Nephron (organoid): ENCODE data around the gene RTN4.

ENCODE experiments used
- H3K27ac Mint-ChIP-seq, 3 experiments: 2 replicates each; pipeline ENCODE4 v1.8.0; 2020; ENCODE audit warnings: mixed read lengths in 3 of 3, mild to moderate bottlenecking in 2 of 3, moderate library complexity in 1 of 3
- H3K27me3 Mint-ChIP-seq: 2 replicates; pipeline ENCODE4 v1.8.0; 2021; ENCODE audit warnings: low read depth, mild to moderate bottlenecking, moderate library complexity, mixed read lengths
- H3K36me3 Mint-ChIP-seq: 2 replicates; pipeline ENCODE4 v1.8.0; 2020; ENCODE audit warnings: low read depth, mixed read lengths
- H3K4me1 Mint-ChIP-seq: 2 replicates; pipeline ENCODE4 v1.8.0; 2020; ENCODE audit warnings: mixed read lengths
- H3K4me3 Mint-ChIP-seq, 3 experiments: 2 replicates each; pipeline ENCODE4 v1.8.0; 2020; ENCODE audit warnings: mild to moderate bottlenecking in 3 of 3, mixed read lengths in 3 of 3, moderate library complexity in 2 of 3
- H3K9me3 Mint-ChIP-seq: 2 replicates; pipeline ENCODE4 v1.8.0; 2020; ENCODE audit warnings: mixed read lengths
- CTCF ChIP-seq, 3 experiments: fragments of 200-600 bp; sonication (generic); IDR thresholded peaks; one replicate each; pipeline ENCODE4 v1.5.0; 2021; ENCODE audit warnings: antibody characterized with exemption in 3 of 3; ENCODE audit not compliant: unreplicated experiment in 3 of 3

RTN4 gene

GRCh38 chr2:54941248-54941984 lies 108.8 kb downstream of the RTN4 start:
- no peak for TF ChIP-seq CTCF (IDR thresholded peaks at IDR 0.05; ENCODE audit: unreplicated experiment in 3 of 3)
- H3K27me3 Mint-ChIP-seq = no peaks in the 10 kb centered on the region
- no peaks in the 10 kb centered on the region for H3K36me3 Mint-ChIP-seq
- H3K27ac Mint-ChIP-seq = no peak overlapping the region
- peaks cover 20% of the 10 kb centered on the region for H3K4me1 Mint-ChIP-seq
- no peak overlapping the region for H3K4me3 Mint-ChIP-seq
- peaks cover 13% of the 10 kb centered on the region for H3K9me3 Mint-ChIP-seq

- Mint-ChIP-seq H3K36me3 (no peaks in the 10 kb centered on the region), H3K27ac (no peak overlapping the region), H3K9me3 (peaks cover 13% of the 10 kb centered on the region), H3K27me3 (no peaks in the 10 kb centered on the region), H3K4me3 (no peak overlapping the region), H3K4me1 (peaks cover 15% of the 10 kb centered on the region)
- no peak for TF ChIP-seq CTCF (IDR thresholded peaks at IDR 0.05; ENCODE audit: unreplicated experiment in 3 of 3)
These were observed 109.5 kb downstream of the RTN4 start for GRCh38 chr2:54940723-54941122.

GRCh38 chr2:54939446-54940118 lies 110.7 kb downstream of the RTN4 start:
- H3K36me3 Mint-ChIP-seq = no peaks in the 10 kb centered on the region
- TF ChIP-seq CTCF (IDR thresholded peaks at IDR 0.05; ENCODE audit: unreplicated experiment in 3 of 3) = no peak
- no peak overlapping the region for H3K4me3 Mint-ChIP-seq
- H3K4me1 Mint-ChIP-seq = peaks cover 10% of the 10 kb centered on the region
- H3K9me3 Mint-ChIP-seq = peaks cover 11% of the 10 kb centered on the region
- H3K27ac Mint-ChIP-seq = no peak overlapping the region
- H3K27me3 Mint-ChIP-seq = no peaks in the 10 kb centered on the region

- Mint-ChIP-seq H3K36me3 (no peaks in the 10 kb centered on the region), H3K4me1 (peaks cover 10% of the 10 kb centered on the region), H3K9me3 (peaks cover 11% of the 10 kb centered on the region), H3K4me3 (no peak overlapping the region), H3K27ac (no peak overlapping the region), H3K27me3 (no peaks in the 10 kb centered on the region)
- TF ChIP-seq CTCF (IDR thresholded peaks at IDR 0.05; ENCODE audit: unreplicated experiment in 3 of 3) = no peak
These were observed 113.5 kb downstream of the RTN4 start for GRCh38 chr2:54936766-54937165.

GRCh38 chr2:54935389-54935788 lies 114.9 kb downstream of the RTN4 start:
- TF ChIP-seq CTCF (IDR thresholded peaks at IDR 0.05; ENCODE audit: unreplicated experiment in 3 of 3) = no peak
- peaks cover 11% of the 10 kb centered on the region for H3K9me3 Mint-ChIP-seq
- H3K27me3 Mint-ChIP-seq = peaks cover 4% of the 10 kb centered on the region
- peaks cover 10% of the 10 kb centered on the region for H3K4me1 Mint-ChIP-seq
- no peak overlapping the region for H3K4me3 Mint-ChIP-seq
- H3K36me3 Mint-ChIP-seq = no peaks in the 10 kb centered on the region
- no peak overlapping the region for H3K27ac Mint-ChIP-seq

- Mint-ChIP-seq H3K4me3 (no peak overlapping the region), H3K36me3 (no peaks in the 10 kb centered on the region), H3K27ac (no peak overlapping the region), H3K9me3 (no peaks in the 10 kb centered on the region), H3K4me1 (peaks cover 14% of the 10 kb centered on the region), H3K27me3 (peaks cover 4% of the 10 kb centered on the region)
- no peak for TF ChIP-seq CTCF (IDR thresholded peaks at IDR 0.05; ENCODE audit: unreplicated experiment in 3 of 3)
These were observed 118.8 kb downstream of the RTN4 start for GRCh38 chr2:54931473-54931872.
